GOT3 (cell line): Measurements from ENCODE around the gene IFNL3.
"Not testable (repeated sequence)": the region's sequence is repeated elsewhere in the genome, so short reads cannot be mapped to it uniquely, and the experiment has no call there.

Experiments used
- DNase-seq: peaks from one replicate; lab custom pipeline; 2025; ENCODE audit warnings: mixed read lengths; lab: John Stamatoyannopoulos, UW

Gene IFNL3

DNA sequence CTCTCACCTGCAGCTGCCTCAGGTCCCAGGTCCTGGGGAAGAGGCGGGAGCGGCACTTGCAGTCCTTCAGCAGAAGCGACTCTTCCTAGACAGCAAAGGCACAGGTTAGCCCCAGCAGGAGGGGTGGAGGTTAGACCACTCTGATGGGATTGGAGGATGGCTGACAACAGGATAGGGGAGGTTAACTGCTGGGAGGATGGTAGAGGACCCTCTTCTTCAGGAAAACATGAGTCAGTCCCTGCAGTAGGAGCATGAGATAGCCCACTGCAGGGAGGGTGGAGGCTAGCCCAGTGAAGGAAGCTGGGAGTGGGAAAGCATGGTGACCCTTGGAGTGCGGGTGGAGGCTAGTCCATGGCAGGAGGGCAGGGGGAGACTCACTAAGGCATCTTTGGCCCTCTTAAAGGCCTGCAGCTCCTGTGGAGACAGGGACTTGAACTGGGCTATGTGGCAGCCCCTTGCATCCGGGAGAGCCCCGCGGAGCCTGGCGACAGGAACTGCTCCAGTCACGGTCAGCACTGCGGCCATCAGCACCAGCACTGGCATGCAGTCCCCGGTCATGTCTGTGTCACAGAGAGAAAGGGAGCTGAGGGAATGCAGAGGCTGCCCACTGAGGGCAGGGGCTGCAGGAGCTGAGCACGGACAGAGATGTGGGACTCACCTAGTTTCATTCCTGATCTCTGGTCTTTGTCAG lies at the start of gene IFNL3:
Gene IFNL3, minus strand, starts transcription at position 597 of the 691 bp plus-strand sequence. Its CDS starts 39 bp downstream, at position 558.
- not testable (repeated sequence) for DNase-seq

GRCh38 chr19:39293394-39293793 lies 48.6 kb upstream of the IFNL3 start:
- no peak for DNase-seq

- no peak for DNase-seq
Measured at GRCh38 chr19:39284032-39284431, 39.2 kb upstream of the IFNL3 start.

DNA sequence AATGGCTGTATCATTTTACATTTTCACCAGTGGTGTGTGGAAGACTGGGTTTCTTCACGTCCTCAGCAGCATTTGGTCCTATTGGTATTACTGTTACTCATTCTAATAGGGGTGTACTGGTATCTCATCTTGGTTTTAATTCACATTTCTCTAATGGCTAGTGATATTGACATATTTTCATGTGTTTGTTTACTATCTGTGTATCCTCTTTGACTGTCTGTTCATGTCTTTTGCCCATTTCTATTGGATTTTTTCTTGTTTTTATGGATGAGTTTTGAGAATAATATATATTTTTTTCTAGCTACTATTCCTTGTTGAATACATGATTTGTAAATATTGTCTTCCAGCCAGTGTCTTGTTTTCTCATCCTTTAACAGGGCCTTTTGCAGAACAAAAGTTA lies 37.2 kb upstream of the IFNL3 start:
- DNase-seq, result no peak

DNA sequence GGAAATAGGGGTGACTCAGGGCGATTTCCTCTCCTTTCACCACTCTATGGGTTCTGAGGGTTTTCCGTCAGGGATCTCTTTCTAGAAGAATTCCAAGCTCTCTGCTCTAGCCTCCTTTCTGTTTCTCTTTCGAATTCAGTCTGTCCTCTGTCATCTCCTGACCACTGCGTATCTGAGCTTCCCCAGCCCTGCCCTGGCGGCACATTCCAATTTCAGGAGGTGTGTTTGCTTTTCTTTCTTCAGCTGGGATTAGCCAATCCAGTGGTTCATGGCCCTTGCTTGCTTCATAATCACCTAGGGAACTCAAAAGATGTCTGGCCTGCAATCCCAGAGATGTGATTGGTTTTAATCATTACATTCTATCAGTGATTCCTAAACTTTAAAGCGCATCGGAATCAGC lies 32.8 kb upstream of the IFNL3 start:
- DNase-seq, result no peak

- DNase-seq, result no peak
Measured at GRCh38 chr19:39276740-39277139, 31.9 kb upstream of the IFNL3 start.

DNA sequence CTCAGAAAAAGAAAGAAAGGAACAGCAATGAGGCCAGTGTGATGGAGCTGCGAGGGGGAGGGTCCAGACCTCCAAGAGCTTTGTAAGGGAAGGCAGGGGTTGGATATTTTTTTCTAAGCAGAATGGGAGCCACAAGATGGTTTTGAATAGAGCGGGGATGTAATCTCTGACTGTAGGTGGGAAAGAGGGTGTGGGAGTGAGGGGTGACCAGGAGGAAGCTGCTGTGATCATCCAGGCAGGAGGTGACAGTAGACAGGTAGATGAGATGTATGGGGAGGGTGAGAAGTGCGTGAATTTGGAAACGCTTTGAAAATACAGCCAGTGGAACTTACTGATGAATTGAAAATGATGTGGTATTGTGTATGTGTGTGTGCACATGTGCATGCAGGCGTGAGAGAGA lies 30.8 kb upstream of the IFNL3 start:
- no peak for DNase-seq

- DNase-seq, result not testable (repeated sequence)
Measured at GRCh38 chr19:39273859-39274258, 29.1 kb upstream of the IFNL3 start.

DNA sequence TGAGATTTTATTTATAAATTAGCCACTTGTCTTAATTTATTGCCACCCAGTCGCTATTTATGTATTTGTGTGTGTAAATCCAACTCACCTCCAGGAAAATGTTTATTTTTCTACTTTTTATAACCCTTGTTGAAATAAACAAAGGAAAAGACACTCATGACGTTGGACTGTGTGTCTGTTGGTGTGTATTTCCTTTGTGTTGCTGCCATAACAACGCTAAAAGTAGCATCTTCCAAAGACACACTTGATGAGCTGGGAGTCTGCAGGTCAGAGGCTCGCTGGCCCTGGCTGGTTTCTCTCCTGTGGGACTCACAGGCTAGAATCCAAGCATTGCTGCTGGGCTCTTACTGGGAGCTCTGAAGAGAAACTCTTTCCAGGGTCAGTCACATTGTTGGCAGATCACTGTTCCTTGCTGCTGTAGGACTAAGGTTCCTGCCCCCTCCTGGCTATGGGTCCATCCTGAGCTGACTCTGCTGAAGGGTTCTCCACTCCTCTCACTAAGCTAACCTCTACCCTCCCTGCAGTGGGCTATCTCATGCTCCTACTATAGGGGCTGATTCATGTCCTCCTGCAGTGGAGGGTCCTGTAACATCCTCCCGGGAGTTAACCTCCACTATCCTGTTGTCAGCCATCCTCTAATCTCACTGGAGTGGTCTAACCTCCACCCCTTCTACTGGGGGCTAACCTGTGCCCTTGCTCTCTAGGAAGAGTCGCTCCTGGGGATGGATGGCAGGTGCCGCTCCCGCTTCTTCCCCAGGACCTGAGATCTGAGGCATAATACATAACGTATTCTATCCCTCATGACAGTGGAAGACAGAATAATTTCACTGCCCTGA lies 25.4 kb upstream of the IFNL3 start:
- DNase-seq, result no peak

DNA sequence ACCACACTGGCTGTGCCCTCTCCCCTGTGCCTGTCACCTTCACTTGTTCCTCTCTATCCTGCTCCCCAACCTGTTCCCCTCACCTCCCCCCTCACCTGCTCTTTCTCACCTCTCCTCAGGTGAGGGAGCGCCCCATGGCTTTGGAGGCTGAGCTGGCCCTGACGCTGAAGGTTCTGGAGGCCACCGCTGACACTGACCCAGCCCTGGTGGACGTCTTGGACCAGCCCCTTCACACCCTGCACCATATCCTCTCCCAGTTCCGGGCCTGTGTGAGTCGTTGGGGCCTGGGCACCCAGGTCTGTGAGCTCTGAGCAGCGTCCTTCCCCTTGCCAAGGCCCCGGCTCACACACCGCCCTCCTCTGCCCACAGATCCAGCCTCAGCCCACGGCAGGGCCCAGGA lies 24.6 kb upstream of the IFNL3 start:
- not testable (repeated sequence) for DNase-seq

DNA sequence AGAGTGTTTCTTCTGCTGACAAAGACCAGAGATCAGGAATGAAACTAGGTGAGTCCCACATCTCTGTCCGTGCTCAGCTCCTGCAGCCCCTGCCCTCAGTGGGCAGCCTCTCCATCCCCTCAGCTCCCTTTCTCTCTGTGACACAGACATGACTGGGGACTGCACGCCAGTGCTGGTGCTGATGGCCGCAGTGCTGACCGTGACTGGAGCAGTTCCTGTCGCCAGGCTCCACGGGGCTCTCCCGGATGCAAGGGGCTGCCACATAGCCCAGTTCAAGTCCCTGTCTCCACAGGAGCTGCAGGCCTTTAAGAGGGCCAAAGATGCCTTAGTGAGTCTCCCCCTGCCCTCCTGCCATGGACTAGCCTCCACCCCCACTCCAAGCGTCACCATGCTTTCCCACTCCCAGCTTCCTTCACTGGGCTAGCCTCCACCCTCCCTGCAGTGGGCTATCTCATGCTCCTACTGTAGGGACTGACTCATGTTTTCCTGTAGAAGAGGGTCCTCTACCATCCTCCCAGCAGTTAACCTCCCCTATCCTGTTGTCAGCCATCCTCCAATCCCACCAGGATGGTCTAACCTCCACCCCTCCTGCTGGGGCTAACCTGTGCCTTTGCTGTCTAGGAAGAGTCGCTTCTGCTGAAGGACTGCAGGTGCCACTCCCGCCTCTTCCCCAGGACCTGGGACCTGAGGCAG lies 23.9 kb upstream of the IFNL3 start:
- not testable (repeated sequence) for DNase-seq

DNA sequence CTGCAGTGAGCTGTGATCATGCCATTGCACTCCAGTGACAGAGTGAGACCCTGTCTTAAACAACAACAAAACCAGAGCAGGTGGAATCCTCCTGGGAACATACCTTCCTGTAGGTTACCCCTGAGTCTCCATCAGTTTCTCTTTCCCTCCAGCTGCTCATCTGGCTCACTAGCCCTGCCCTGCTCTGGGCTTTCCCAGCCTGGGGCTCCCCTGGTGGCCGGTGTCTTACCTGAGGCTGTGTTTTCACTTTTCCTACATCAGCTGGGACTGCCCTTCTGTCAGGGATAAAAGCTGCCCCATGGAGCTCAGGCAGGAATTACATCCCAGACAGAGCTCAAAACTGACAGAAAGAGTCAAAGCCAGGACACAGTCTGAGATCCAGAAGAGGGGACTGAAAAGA lies 23.3 kb upstream of the IFNL3 start, which contains the start of gene IFNL2:
Gene IFNL2, plus strand, starts transcription at position 312 of the 400 bp plus-strand sequence. CDS start 173 bp downstream, outside the sequence.
- DNase-seq, result not testable (repeated sequence)

DNA sequence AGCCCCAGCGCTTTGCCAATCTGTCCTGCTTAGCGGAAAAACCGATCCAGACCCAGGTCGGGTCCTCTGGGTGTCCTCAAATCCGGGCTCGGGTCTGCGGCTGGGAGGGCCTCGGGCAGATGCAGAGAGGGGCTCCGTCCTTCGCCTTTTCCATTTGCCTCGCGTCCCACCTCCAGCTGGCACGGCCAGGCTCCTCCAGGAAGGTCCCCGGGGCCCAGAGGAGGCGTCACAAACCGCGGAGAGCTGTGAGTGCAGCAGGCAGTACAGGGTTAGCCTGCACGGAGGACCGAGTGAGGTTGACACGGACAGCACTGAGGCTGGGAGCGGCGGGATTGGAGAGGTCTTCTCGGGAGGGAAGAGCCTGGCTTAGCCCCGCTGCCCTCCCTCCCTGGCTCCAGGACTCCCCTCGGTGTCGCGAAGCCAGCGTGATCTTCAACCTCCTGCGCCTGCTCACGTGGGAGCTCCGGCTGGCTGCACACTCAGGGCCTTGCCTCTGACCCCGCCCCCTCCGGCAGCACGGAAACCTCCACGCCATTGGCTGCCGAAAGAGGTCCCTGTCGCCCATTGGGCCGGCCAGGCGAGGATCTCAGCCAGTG lies 20.6 kb upstream of the IFNL3 start:
- DNase-seq, result no peak

- DNase-seq, result no peak
Measured at GRCh38 chr19:39264306-39265290, 19.8 kb upstream of the IFNL3 start.

- DNase-seq, result no peak
Measured at GRCh38 chr19:39263912-39264305, 19.1 kb upstream of the IFNL3 start.

- no peak for DNase-seq
Measured at GRCh38 chr19:39262496-39262895, 17.7 kb upstream of the IFNL3 start.

DNA sequence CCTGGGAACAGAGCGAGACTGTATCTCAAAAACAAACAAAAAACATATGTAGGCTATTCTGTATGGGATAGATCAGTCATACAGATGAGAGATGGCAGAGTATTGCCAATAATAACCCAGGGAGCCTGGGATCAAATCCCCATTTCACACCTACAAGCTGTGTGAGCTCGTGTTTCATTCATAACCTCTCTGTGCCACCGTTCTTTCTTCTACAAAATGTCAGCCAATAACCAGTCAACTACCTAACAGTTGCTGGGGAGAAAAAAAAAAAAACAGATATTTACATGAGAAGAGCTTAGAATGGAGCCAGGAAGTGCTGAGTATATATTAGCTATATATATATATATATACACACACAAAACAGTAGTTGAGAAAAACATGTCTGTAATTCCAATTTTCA lies 16.9 kb upstream of the IFNL3 start:
- DNase-seq, result no peak

DNA sequence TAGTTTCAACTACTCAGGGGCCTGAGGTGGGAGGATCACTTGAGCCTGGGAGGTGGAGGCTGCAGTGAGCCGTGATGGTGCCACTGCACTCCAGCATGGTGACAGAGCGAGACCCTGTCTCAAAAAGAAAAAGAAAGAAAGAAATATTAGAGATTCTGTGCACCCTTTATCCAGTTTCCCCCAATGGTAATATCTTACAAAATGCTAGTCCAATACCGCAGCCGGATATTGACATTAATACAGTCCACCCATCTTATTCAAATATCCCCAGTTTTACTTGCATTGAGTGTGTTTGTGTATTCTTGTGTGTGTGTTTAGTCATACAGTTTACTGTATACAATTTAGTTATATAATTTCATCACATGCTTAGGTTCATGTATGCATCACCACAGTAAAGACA lies 12.4 kb upstream of the IFNL3 start:
- no peak for DNase-seq

DNA sequence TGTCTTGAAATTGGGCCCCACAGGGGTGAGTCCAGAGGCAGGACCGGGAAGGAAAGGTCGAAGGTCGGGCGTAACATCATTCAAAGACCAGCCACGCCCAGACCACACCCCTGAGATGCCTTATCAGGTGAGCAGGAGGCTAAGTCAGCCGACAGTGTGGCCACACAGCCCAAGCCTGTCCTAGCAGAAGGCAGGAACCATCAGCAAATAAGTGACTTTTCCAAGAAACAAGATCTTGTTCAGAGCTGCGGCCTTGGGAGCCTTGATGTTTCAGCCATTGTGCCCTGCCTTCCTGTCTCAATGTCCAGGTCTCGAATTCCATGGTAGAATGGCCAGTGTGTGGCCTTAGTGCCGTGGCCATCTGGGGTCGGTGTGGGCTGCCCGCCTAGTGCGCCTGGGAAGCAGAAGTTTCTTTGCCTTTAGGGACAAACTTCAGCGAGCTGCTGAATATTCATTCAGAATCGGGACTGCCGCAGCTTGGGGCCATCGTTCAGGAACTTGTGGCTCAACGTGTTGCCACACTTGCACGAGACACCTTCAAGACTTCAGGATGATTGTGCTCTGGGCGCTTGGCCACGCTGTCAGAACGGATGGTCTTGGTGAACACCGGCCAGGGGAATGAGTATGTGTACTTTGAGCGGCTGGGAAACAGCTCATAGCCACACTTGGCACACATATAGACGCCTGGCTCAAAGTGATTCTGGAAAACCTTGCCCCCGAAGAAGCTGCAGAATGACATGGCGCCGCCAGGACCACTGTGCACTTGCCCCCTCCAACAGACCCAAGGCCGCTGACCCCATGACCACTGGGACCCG lies 9.9 kb upstream of the IFNL3 start:
- no peak for DNase-seq
